ENCODE measurements around the gene SGMS1. TPM values are rescaled to one million over a fixed set of nuclear protein-coding genes. Genes with fewer than 3 reads are reported as not detected.

The SGMS1 gene
- total RNA-seq, 1 experiment from 2014 or later = 20.4 TPM

DNA sequence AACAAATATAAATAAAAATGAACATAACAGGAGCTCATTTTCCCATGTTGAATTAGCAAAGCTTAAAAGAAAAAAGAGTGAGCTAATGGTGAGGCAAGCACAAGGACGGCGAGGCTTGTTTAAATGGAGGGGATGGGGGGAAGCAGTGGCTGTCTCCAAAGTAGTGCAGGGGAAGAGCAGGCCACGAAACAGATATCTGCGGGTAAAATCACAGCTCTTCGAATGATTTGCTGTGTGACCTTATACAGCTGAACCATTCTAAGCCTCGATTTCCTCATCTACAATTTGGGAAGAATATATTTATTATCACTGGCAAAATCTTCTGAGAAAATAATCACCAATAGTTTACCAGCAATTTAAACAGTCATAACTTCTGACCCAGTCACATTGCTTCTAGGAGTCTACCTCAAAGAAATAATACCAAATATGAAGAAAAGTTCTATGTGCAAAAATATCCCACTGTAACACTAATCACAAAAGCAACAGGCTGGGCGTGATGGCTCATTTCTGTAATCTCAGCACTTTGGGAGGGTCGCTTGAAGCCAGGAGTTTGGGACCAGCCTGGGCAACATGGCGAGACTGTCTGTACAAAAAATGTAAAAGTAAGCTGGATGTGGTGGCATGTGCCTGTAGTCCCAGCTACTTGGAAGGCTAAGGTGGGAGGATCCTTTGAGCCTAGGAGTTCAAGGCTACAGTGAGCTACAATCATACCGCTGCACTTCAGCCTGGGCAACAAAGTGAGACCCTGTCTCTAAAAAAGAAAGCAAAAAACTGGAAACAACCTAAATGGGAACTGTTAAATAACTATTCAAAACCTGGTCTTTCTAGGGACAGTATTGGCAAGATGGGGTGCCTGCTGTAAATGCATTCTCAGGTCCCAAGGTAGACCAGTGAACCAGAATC, 309.3 kb downstream of the SGMS1 start:
- Histone ChIP-seq H3K4ac (ENCODE audit: low read depth, low read length) (no peak overlapping the region), H4K20me1 (ENCODE audit: control insufficient read depth, insufficient read depth, insufficient read length) (no peaks in the 10 kb centered on the region), H3K27me3 (ENCODE audit: insufficient read depth, low read length) (no peaks in the 10 kb centered on the region), H4K8ac (replicated peaks; ENCODE audit: insufficient read length, low read depth, low read length) (no peak overlapping the region), H3K14ac (ENCODE audit: insufficient read depth, low read length) (no peak overlapping the region), H3K9me3 (ENCODE audit: control insufficient read depth, low read depth, low read length) (no peaks in the 10 kb centered on the region), H2AK5ac (ENCODE audit: insufficient read length, low read length) (no peak overlapping the region), H2AFZ (ENCODE audit: low read length) (no peak overlapping the region), H2BK15ac (ENCODE audit: low read depth, low read length) (no peak overlapping the region), H3K18ac (ENCODE audit: insufficient read length, low read depth, low read length) (no peak overlapping the region), H3K79me1 (ENCODE audit: insufficient read depth, low read depth, low read length, poor library complexity, severe bottlenecking) (no peaks in the 10 kb centered on the region), H3K23me2 (ENCODE audit: insufficient read length, low read depth, low read length, poor library complexity, severe bottlenecking) (no peaks in the 10 kb centered on the region), H2BK5ac (ENCODE audit: insufficient read length, low read length) (no peak overlapping the region), H2BK12ac (ENCODE audit: insufficient read length, low read depth, low read length) (no peak overlapping the region), H3K9ac (ENCODE audit: extremely low read depth, insufficient read length, low read length) (no peak overlapping the region), H4K5ac (ENCODE audit: insufficient read length, low read depth, low read length) (no peak overlapping the region), H2BK20ac (ENCODE audit: low read depth, low read length, poor library complexity, severe bottlenecking) (no peak overlapping the region), H3K4me1 (ENCODE audit: insufficient read depth, low read length) (no peaks in the 10 kb centered on the region), H3K4me2 (ENCODE audit: insufficient read depth, insufficient read length, low read length) (no peak overlapping the region), H3T11ph (ENCODE audit: low read length) (no peak overlapping the region), H3K56ac (ENCODE audit: insufficient read length, low read depth, low read length) (no peak overlapping the region), H3K79me2 (ENCODE audit: insufficient read depth, low read length) (no peaks in the 10 kb centered on the region), H2BK120ac (ENCODE audit: low read depth, low read length, poor library complexity, severe bottlenecking) (no peak overlapping the region), H4K91ac (ENCODE audit: insufficient read length, low read depth, low read length) (no peak overlapping the region), H3K23ac (ENCODE audit: insufficient read length, low read depth, low read length) (no peak overlapping the region), H3K27ac (ENCODE audit: insufficient read length, low read depth, low read length) (no peak overlapping the region)
- Mint-ChIP-seq H3K36me3 (ENCODE audit: insufficient read depth in 1 of 3, low read depth in 3 of 3) (peaks cover 2 to 14% (median 2%) of the 10 kb centered on the region in 3 experiments; a peak in 5 of 7 replicates), H3K9me3 (no peaks in the 10 kb centered on the region), H3K4me1 (no peaks in the 10 kb centered on the region), H3K27ac (no peak overlapping the region), H3K27me3 (ENCODE audit: low read depth) (no peaks in the 10 kb centered on the region), H3K4me3 (no peak overlapping the region)
- TF ChIP-seq, protein P1, sequence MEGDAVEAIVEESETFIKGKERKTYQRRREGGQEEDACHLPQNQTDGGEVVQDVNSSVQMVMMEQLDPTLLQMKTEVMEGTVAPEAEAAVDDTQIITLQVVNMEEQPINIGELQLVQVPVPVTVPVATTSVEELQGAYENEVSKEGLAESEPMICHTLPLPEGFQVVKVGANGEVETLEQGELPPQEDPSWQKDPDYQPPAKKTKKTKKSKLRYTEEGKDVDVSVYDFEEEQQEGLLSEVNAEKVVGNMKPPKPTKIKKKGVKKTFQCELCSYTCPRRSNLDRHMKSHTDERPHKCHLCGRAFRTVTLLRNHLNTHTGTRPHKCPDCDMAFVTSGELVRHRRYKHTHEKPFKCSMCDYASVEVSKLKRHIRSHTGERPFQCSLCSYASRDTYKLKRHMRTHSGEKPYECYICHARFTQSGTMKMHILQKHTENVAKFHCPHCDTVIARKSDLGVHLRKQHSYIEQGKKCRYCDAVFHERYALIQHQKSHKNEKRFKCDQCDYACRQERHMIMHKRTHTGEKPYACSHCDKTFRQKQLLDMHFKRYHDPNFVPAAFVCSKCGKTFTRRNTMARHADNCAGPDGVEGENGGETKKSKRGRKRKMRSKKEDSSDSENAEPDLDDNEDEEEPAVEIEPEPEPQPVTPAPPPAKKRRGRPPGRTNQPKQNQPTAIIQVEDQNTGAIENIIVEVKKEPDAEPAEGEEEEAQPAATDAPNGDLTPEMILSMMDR (conservative IDR thresholded peaks at IDR 0.05) = no peak
- no peak for DNase-seq
- WGBS (ENCODE audit: extremely low coverage, insufficient read length, low lambda C conversion rate) = no CpG with 5 or more reads among the region's 10 CpGs
